DND-41 (cell line): ENCODE data around the gene MAP7D1.

ENCODE experiments used
- ATAC-seq: fragments of 200-7000 bp; cut with Tn5 transposase; 3 replicates; pipeline ENCODE4 v1.9.1; 2021; ENCODE audit warnings: low read depth; ENCODE audit not compliant: insufficient read depth
- DNase-seq: peaks from one replicate; pipeline ENCODE4 v3.0.0-alpha.2; 2020
- H2AFZ ChIP-seq: 2 replicates; pipeline ENCODE4 v1.6.0; 2012; ENCODE audit warnings: low read depth, low read length
- H3K27ac ChIP-seq: 2 replicates; pipeline ENCODE4 v1.5.1; 2012; ENCODE audit warnings: low read length, inconsistent platforms
- H3K27me3 ChIP-seq: fragments of 200-600 bp; sonication (generic); 2 replicates; pipeline ENCODE4 v1.6.0; 2012; ENCODE audit warnings: low read length, mild to moderate bottlenecking, inconsistent platforms; ENCODE audit not compliant: insufficient read depth, poor library complexity
- H3K36me3 ChIP-seq: 2 replicates; pipeline ENCODE4 v1.5.1; 2012; ENCODE audit warnings: low read length, inconsistent platforms; ENCODE audit not compliant: insufficient read depth
- H3K4me1 ChIP-seq: 2 replicates; pipeline ENCODE4 v1.5.1; 2012; ENCODE audit warnings: mild to moderate bottlenecking, low read length; ENCODE audit not compliant: insufficient read depth
- H3K4me2 ChIP-seq: 2 replicates; pipeline ENCODE4 v1.6.0; 2012; ENCODE audit warnings: mild to moderate bottlenecking, moderate library complexity, low read length, inconsistent platforms; ENCODE audit not compliant: insufficient read depth
- H3K4me3 ChIP-seq, 2 experiments: fragments of 200-600 bp in 1 of 2; shearing (Covaris generic) in 1 of 2; 2 replicates each; pipeline ENCODE4 v1.5.1; 2012 to 2016; ENCODE audit warnings: inconsistent platforms in 2 of 2, low read length in 2 of 2, mild to moderate bottlenecking in 2 of 2, low read depth in 1 of 2, moderate library complexity in 1 of 2
- H3K79me2 ChIP-seq: 2 replicates; pipeline ENCODE4 v1.6.0; 2012; ENCODE audit warnings: low read length, inconsistent platforms; ENCODE audit not compliant: insufficient read depth
- H3K9ac ChIP-seq: 2 replicates; pipeline ENCODE4 v1.6.0; 2012; ENCODE audit warnings: low read depth, mild to moderate bottlenecking, inconsistent platforms, low read length, moderate library complexity
- H3K9me3 ChIP-seq: 2 replicates; pipeline ENCODE4 v1.5.1; 2012; ENCODE audit warnings: low read length, moderate library complexity, mild to moderate bottlenecking, inconsistent platforms; ENCODE audit not compliant: insufficient read depth, severe bottlenecking
- H4K20me1 ChIP-seq: 2 replicates; pipeline ENCODE4 v1.6.0; 2012; ENCODE audit warnings: low read length; ENCODE audit not compliant: insufficient read depth
- EZH2 ChIP-seq: IDR thresholded peaks from 3 replicates; pipeline ENCODE4 v1.6.1; 2012; ENCODE audit warnings: borderline replicate concordance, low read depth, mild to moderate bottlenecking, moderate library complexity, low read length, inconsistent platforms; ENCODE audit not compliant: severe bottlenecking
- TF ChIP-seq, protein P1 (sequence below): IDR thresholded peaks from 2 replicates; pipeline ENCODE4 v1.5.1; 2012; ENCODE audit warnings: borderline replicate concordance, low read length, moderate library complexity, mild to moderate bottlenecking; ENCODE audit not compliant: poor library complexity, severe bottlenecking; ENCODE audit errors: extremely low read depth

Gene MAP7D1

GRCh38 chr1:36166938-36167905, 11.3 kb downstream of the MAP7D1 start:
- ATAC-seq (no peak), DNase-seq (no peak)
- H3K4me3 ChIP-seq, result no peak overlapping the region
- no peak overlapping the region for H3K27ac ChIP-seq
- H3K9ac ChIP-seq, result no peak overlapping the region
- peaks cover 77% of the 10 kb centered on the region for H3K79me2 ChIP-seq
- H3K27me3 ChIP-seq, result no peaks in the 10 kb centered on the region
- no peaks in the 10 kb centered on the region for H3K9me3 ChIP-seq
- peaks cover under 1% of the 10 kb centered on the region; the same call in 1 of the 2 replicates for H3K4me1 ChIP-seq
- peaks cover 51% of the 10 kb centered on the region for H4K20me1 ChIP-seq
- H3K36me3 ChIP-seq, result peaks cover 46% of the 10 kb centered on the region
- H3K4me2 ChIP-seq, result no peak overlapping the region
- no peak overlapping the region for H2AFZ ChIP-seq
- TF ChIP-seq, protein P1, sequence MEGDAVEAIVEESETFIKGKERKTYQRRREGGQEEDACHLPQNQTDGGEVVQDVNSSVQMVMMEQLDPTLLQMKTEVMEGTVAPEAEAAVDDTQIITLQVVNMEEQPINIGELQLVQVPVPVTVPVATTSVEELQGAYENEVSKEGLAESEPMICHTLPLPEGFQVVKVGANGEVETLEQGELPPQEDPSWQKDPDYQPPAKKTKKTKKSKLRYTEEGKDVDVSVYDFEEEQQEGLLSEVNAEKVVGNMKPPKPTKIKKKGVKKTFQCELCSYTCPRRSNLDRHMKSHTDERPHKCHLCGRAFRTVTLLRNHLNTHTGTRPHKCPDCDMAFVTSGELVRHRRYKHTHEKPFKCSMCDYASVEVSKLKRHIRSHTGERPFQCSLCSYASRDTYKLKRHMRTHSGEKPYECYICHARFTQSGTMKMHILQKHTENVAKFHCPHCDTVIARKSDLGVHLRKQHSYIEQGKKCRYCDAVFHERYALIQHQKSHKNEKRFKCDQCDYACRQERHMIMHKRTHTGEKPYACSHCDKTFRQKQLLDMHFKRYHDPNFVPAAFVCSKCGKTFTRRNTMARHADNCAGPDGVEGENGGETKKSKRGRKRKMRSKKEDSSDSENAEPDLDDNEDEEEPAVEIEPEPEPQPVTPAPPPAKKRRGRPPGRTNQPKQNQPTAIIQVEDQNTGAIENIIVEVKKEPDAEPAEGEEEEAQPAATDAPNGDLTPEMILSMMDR, result no peak
- no peak for TF ChIP-seq EZH2

GRCh38 chr1:36168514-36168913, 12.6 kb downstream of the MAP7D1 start:
- Histone ChIP-seq H3K4me1 (no peaks in the 10 kb centered on the region), H3K4me2 (no peak overlapping the region), H3K4me3 (no peak overlapping the region), H4K20me1 (peaks cover 49% of the 10 kb centered on the region), H2AFZ (no peak overlapping the region), H3K79me2 (peaks cover 64% of the 10 kb centered on the region), H3K9ac (no peak overlapping the region), H3K36me3 (peaks cover 52% of the 10 kb centered on the region), H3K9me3 (no peaks in the 10 kb centered on the region), H3K27me3 (no peaks in the 10 kb centered on the region), H3K27ac (no peak overlapping the region)
- TF ChIP-seq, protein P1, result no peak
- TF ChIP-seq EZH2, result no peak
- DNase-seq (no peak), ATAC-seq (no peak)

DNA sequence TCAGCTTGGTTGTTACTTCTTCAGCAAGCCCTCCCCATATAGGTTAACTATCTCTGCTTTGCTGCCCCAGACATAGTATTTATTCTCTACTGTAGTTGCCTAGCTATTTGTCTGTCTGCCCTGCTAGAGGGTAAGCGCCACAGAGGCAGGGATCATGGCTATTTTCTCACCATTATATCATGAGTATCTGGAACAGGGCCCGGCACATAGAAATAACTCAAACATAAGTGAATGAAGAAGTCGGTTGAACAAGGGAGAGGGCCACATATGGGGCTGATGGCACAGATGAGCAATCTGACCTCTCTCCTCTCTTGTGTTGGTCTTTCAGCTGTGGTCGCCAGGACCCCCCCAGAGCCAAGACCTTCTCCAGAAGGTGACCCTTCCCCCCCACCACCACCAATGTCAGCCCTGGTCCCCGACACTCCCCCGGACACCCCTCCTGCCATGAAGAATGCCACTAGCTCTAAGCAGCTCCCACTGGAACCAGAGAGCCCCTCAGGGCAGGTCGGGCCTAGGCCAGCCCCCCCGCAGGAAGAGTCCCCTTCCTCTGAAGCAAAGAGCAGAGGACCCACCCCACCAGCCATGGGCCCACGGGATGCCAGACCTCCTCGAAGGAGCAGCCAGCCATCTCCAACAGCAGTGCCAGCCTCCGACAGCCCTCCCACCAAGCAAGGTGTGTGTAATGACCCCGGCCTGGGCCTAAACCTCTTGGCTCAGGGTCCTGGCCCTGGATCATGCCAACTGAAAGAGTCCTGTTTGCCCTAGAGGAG, 14.9 kb downstream of the MAP7D1 start:
- Histone ChIP-seq H4K20me1 (peaks cover 65% of the 10 kb centered on the region), H3K9me3 (no peaks in the 10 kb centered on the region), H2AFZ (no peak overlapping the region), H3K4me3 (no peak overlapping the region), H3K4me1 (no peaks in the 10 kb centered on the region), H3K27me3 (no peaks in the 10 kb centered on the region), H3K27ac (no peak overlapping the region), H3K9ac (no peak overlapping the region), H3K36me3 (peaks cover 74% of the 10 kb centered on the region), H3K79me2 (peaks cover 41% of the 10 kb centered on the region), H3K4me2 (no peak overlapping the region)
- DNase-seq (no peak), ATAC-seq (no peak)
- TF ChIP-seq, protein P1, result no peak
- TF ChIP-seq EZH2, result no peak
